HEK293 (cell line): Measurements from ENCODE around the gene LZTFL1.

Source experiments
- MYNN ChIP-seq: fragments of 450-650 bp; formaldehyde crosslinking; IDR thresholded peaks from 2 replicates; pipeline ENCODE4 v1.5.1; 2016; ENCODE audit warnings: missing biosample characterization, missing genetic modification characterization, borderline replicate concordance
- YY1 ChIP-seq: fragments of 450-650 bp; formaldehyde crosslinking; IDR thresholded peaks from 2 replicates; pipeline ENCODE4 v1.5.1; 2018; ENCODE audit warnings: missing biosample characterization, missing genetic modification characterization
- ZNF544 ChIP-seq: fragments of 450-650 bp; formaldehyde crosslinking; IDR thresholded peaks from 2 replicates; pipeline ENCODE4 v1.5.0; 2017; ENCODE audit warnings: missing biosample characterization, missing genetic modification characterization
- TF ChIP-seq, protein P1 (sequence below): fragments of 450-650 bp; formaldehyde crosslinking; IDR thresholded peaks from 2 replicates; pipeline ENCODE4 v1.5.1; 2016; ENCODE audit warnings: missing biosample characterization, missing genetic modification characterization
- TF ChIP-seq, protein P2 (sequence below): fragments of 450-650 bp; formaldehyde crosslinking; IDR thresholded peaks from 2 replicates; pipeline ENCODE4 v1.5.1; 2017; ENCODE audit warnings: missing biosample characterization, missing genetic modification characterization
- TF ChIP-seq, protein P3 (sequence below): sonication (generic); formaldehyde crosslinking; IDR thresholded peaks from 2 replicates; pipeline ENCODE4 v1.8.1; 2022; ENCODE audit warnings: mild to moderate bottlenecking, moderate library complexity, missing genetic modification reagents

DNA sequence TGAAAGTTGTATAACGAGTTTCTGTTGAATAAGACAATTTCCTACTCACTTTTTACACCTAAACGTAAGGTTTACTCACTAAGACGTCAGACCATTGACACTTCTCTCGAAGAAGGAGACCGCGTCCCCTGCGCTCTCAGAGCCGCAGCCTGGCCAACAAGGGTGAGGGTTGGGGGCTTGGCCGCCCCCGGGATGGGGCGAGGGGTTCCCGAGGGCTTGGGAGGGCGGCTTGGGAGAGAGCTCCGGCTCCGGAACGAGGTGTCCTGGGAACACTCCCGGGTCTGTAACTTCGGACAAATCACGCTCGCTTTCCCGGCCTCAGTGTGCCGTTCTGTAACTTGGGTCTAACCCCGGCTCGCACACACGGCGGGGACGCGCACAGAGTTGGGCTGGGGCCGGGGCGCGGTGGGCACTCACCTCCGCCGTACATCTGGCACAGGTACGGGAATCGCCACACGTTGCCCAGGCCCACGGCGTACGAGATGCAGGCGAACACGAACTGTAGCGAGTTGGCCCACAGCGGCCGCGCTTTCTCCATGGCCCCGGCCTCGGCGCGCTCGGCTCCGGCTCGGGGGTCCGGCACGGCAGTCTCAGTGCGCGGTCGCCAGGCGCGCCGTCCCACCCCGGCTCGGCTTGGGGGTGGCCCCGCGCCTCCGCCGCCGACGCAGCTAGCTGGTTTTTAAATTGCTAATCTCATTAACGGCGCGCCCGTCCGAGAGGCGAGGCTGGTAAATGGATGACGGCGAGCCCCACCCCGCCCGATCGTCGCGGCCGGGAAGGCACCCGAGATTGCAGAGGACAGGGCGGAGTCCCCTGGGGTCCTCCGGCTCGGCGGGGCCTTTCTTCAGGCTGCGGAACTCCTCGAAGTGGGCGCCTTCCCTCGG is 45.8 kb downstream of the LZTFL1 start, which contains the start of gene SLC6A20:
- TF ChIP-seq, protein P1, sequence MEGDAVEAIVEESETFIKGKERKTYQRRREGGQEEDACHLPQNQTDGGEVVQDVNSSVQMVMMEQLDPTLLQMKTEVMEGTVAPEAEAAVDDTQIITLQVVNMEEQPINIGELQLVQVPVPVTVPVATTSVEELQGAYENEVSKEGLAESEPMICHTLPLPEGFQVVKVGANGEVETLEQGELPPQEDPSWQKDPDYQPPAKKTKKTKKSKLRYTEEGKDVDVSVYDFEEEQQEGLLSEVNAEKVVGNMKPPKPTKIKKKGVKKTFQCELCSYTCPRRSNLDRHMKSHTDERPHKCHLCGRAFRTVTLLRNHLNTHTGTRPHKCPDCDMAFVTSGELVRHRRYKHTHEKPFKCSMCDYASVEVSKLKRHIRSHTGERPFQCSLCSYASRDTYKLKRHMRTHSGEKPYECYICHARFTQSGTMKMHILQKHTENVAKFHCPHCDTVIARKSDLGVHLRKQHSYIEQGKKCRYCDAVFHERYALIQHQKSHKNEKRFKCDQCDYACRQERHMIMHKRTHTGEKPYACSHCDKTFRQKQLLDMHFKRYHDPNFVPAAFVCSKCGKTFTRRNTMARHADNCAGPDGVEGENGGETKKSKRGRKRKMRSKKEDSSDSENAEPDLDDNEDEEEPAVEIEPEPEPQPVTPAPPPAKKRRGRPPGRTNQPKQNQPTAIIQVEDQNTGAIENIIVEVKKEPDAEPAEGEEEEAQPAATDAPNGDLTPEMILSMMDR (tag by site-specific recombination) = no peak
- TF ChIP-seq, protein P2, sequence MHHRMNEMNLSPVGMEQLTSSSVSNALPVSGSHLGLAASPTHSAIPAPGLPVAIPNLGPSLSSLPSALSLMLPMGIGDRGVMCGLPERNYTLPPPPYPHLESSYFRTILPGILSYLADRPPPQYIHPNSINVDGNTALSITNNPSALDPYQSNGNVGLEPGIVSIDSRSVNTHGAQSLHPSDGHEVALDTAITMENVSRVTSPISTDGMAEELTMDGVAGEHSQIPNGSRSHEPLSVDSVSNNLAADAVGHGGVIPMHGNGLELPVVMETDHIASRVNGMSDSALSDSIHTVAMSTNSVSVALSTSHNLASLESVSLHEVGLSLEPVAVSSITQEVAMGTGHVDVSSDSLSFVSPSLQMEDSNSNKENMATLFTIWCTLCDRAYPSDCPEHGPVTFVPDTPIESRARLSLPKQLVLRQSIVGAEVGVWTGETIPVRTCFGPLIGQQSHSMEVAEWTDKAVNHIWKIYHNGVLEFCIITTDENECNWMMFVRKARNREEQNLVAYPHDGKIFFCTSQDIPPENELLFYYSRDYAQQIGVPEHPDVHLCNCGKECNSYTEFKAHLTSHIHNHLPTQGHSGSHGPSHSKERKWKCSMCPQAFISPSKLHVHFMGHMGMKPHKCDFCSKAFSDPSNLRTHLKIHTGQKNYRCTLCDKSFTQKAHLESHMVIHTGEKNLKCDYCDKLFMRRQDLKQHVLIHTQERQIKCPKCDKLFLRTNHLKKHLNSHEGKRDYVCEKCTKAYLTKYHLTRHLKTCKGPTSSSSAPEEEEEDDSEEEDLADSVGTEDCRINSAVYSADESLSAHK (tag by site-specific recombination) = no peak
- TF ChIP-seq MYNN (tag by site-specific recombination) (no peak), ZNF544 (tag by site-specific recombination) (no peak), YY1 (tag by site-specific recombination) (no peak)
- TF ChIP-seq, protein P3, sequence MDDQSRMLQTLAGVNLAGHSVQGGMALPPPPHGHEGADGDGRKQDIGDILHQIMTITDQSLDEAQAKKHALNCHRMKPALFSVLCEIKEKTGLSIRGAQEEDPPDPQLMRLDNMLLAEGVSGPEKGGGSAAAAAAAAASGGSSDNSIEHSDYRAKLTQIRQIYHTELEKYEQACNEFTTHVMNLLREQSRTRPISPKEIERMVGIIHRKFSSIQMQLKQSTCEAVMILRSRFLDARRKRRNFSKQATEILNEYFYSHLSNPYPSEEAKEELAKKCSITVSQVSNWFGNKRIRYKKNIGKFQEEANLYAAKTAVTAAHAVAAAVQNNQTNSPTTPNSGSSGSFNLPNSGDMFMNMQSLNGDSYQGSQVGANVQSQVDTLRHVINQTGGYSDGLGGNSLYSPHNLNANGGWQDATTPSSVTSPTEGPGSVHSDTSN (CRISPR knock-in tag) = no peak
